Adrenal gland (tissue), 5 donors: ENCODE data around the gene SFT2D3.

Experiments
- POLR2A ChIP-seq, 2 donors: fragments of 450-650 bp; IDR thresholded peaks; one replicate each; pipeline ENCODE4 v1.6.1; 2017; ENCODE audit warnings: antibody characterized with exemption in 2 of 2, mild to moderate bottlenecking in 2 of 2, moderate library complexity in 1 of 2
- TF ChIP-seq, protein P1 (sequence below), 6 experiments: fragments of 450-650 bp in 4 of 6; fragments of 200-600 bp in 2 of 6; sonication (generic) in 1 of 6; IDR thresholded peaks; 1 replicate in 5 of 6; 2 replicates in 1 of 6; pipeline versions ENCODE4 v1.5.1 to v1.8.0; 2016 to 2021; ENCODE audit warnings: antibody characterized with exemption in 6 of 6, mild to moderate bottlenecking in 2 of 6, moderate library complexity in 1 of 6
- donor health status: DM: no; HTN: no; CAD: no.

DNA sequence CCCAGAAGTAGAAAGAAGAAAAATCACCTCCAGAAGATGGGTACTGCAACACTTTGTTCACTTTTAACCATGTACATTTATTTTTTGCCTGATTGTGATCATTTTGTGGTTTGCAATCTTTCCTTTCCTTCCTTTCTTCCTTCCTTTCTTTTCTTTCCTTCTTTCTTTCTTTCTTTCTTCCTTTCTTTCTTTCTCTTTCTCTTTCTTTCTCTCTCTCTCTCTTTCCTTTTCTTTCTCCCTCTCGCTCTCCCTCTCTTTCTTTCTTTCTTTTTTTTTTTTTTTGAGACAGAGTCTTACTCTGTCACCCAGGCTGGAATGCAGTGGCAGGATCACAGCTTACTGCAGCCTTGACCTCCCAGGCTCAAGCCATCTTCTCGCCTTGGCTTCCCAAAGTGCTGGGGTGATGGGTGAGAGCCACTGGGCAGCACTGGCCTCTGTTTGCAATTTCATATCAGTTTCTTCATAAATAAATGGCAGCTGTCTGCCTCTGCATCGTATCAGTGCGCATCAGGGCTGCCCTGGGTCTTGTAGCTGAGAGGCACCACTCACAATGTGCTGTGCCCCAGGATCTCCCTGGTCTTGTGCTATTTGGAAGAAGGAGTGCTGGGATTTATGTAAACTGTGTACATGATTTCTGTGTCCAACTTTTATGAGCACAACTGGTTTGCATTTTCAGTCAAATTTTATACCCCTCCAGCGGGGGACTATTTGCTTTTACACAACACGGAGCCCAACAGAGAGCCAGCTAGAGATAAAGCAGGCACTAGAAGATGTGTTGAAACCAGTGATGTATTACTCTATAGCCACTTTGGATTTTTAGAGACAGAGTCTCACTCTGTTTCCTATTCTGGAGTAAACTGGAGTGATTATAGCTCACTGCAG is 19.1 kb upstream of the SFT2D3 start:
- TF ChIP-seq, protein P1, sequence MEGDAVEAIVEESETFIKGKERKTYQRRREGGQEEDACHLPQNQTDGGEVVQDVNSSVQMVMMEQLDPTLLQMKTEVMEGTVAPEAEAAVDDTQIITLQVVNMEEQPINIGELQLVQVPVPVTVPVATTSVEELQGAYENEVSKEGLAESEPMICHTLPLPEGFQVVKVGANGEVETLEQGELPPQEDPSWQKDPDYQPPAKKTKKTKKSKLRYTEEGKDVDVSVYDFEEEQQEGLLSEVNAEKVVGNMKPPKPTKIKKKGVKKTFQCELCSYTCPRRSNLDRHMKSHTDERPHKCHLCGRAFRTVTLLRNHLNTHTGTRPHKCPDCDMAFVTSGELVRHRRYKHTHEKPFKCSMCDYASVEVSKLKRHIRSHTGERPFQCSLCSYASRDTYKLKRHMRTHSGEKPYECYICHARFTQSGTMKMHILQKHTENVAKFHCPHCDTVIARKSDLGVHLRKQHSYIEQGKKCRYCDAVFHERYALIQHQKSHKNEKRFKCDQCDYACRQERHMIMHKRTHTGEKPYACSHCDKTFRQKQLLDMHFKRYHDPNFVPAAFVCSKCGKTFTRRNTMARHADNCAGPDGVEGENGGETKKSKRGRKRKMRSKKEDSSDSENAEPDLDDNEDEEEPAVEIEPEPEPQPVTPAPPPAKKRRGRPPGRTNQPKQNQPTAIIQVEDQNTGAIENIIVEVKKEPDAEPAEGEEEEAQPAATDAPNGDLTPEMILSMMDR (IDR thresholded peaks at IDR 0.05): no peak
- no peak for TF ChIP-seq POLR2A (IDR thresholded peaks at IDR 0.05)
